Measurements from ENCODE around the gene TNFAIP2.
"Not testable (repeated sequence)": the region's sequence is repeated elsewhere in the genome, so short reads cannot be mapped to it uniquely, and the experiment has no call there.

TNFAIP2 gene

GRCh38 chr14:103156651-103157378 lies 33.6 kb downstream of the TNFAIP2 start:
- no peak for DNase-seq

- DNase-seq = no peak
Observed at GRCh38 chr14:103157969-103158368, 34.7 kb downstream of the TNFAIP2 start.

- DNase-seq = no peak
Observed at GRCh38 chr14:103158688-103159087, 35.4 kb downstream of the TNFAIP2 start.

GRCh38 chr14:103160321-103161053 lies 37.2 kb downstream of the TNFAIP2 start:
- no peak for DNase-seq

- DNase-seq = no peak
Observed at GRCh38 chr14:103161054-103161397, 37.8 kb downstream of the TNFAIP2 start.

GRCh38 chr14:103163199-103163598 lies 39.9 kb downstream of the TNFAIP2 start:
- no peak for DNase-seq

- no peak for DNase-seq
Observed at GRCh38 chr14:103164006-103164405, 40.7 kb downstream of the TNFAIP2 start.

- no peak for DNase-seq
Observed at GRCh38 chr14:103164779-103165178, 41.5 kb downstream of the TNFAIP2 start.

- DNase-seq = no peak
Observed at GRCh38 chr14:103165323-103165722, 42.1 kb downstream of the TNFAIP2 start.

GRCh38 chr14:103169954-103170353 lies 46.7 kb downstream of the TNFAIP2 start:
- no peak for DNase-seq

- DNase-seq = not testable (repeated sequence)
Observed at GRCh38 chr14:103171206-103171605, 47.9 kb downstream of the TNFAIP2 start.

- no peak for DNase-seq
Observed at GRCh38 chr14:103172921-103173320, 49.7 kb downstream of the TNFAIP2 start.

- not testable (repeated sequence) for DNase-seq
Observed at GRCh38 chr14:103173887-103174286, 50.6 kb downstream of the TNFAIP2 start.

- DNase-seq = not testable (repeated sequence)
Observed at GRCh38 chr14:103176176-103176575, 52.9 kb downstream of the TNFAIP2 start.

GRCh38 chr14:103177376-103177775 lies 54.1 kb downstream of the TNFAIP2 start:
- no peak for DNase-seq

GRCh38 chr14:103178521-103178920 lies 55.3 kb downstream of the TNFAIP2 start:
- no peak for DNase-seq

- no peak for DNase-seq
Observed at GRCh38 chr14:103179094-103179493, 55.8 kb downstream of the TNFAIP2 start.

- no peak for DNase-seq
Observed at GRCh38 chr14:103180331-103180730, 57.1 kb downstream of the TNFAIP2 start.

GRCh38 chr14:103184046-103184445 lies 60.8 kb downstream of the TNFAIP2 start:
- no peak for DNase-seq

GRCh38 chr14:103185051-103186029 lies 62.1 kb downstream of the TNFAIP2 start:
- DNase-seq = peak; percentile 23

GRCh38 chr14:103186241-103186822 lies 63.1 kb downstream of the TNFAIP2 start:
- no peak for DNase-seq
